Colon (tissue), 2 donors: ENCODE measurements around the gene CLDN11.

Source experiments
- FAIRE-seq: peaks from 2 replicates; lab custom pipeline; 2012; peaks lifted over from hg19 to GRCh38; lab: Jason Lieb, UNC
- donor health status: control.
- donor health status: control.

CLDN11 gene

DNA sequence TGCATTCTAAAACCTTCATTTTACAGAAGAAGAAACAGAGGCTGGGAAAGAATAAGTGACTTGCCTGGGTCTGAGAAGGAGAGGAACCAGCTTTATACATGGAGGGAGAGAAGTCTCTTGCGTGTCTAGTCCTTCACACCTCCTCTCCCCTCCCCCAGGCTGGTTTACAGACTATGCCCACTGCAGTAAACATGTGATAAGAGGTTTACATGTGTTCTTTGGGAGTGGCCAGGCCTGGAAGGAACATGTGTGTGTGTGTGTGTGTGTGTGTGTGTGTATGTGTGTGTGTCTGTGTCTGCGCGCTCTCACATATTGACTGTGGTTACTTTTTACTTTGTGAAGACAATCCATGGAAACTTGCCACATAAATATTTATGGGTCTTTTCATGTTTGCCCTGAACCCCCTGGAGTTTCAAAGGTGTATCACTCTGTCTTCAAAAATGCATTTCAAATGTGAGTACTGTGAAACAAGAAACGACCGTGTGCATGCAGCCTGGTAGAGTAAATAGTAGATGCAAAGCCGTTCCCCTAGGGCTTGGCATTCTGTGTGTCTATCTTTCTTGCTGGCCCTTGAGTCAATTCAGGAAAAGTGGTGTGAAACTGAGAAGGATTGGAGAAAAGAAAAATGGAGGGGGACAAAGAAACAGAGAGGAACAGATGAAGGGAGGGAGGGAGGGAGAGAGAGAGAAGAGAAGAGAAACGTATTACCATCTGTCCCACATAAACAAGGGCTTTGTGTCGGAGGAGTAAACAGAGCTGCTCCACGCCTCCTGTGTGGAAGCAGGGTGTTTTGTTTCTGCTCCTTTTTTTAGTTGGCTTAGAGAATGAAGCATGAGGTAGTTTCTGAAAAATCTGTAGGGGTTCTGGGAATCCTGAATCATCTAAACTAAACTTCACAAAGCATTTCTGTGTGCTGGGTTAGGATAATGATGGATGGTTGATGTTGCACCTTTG, 51.7 kb downstream of the CLDN11 start:
- FAIRE-seq = no peak

DNA sequence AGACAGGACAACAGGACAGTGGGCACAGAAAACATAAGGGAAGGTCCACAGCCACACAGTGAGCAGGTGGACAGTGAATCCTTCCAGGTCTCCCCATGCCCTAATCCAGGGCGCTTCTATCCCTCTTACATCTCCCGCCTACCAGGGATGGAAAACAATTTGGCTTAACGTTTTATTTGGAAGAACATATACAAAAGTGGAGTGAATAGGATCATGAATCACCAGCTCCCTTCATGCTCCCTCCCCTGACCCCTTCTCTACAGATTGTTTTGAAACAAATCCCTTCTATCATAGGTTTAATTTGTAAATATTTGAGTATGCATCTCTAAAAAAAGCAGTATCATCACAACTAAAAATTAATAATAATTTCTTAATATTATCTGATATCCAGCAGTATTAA, 52.5 kb downstream of the CLDN11 start:
- no peak for FAIRE-seq

DNA sequence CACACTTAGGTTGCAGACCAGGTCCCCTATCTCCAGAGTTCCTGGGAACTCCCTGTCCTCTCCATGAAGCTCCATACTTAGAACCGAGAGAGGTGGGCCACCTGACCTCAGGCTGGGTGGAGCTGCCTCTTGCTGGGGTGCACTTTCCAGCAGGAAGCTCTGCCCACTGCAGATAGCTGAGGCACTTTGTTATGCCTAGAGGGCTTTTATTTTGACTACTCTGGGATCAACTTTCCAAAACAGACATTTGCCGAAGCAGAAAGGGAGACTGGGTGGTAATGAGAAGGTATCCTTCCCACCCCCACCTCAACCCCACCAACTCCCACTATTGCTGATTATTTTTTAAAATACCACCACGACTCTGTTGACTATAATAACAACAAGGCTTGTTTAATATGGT, 54.7 kb downstream of the CLDN11 start:
- no peak for FAIRE-seq

GRCh38 chr3:170475092-170475685, 56.5 kb downstream of the CLDN11 start:
- FAIRE-seq = no peak

DNA sequence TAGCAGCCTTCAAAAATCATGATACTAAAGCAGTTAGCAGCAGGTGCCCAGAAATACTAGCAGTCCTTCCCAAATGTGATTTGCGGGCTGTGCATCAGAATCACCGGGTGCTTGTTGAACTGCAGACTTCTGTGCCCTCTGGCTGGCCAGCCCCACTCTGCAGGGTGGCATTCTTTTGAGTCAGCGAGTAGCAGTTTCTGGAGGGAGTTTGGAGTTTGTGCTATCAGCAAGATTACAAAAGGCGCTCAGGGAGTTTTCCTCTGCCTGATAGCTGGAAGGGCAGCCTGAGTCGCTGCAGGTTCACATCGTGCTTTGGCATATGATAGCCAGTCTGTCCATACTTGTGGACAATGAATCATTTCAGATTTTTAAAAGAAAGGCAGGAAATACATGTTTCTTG, 57.6 kb downstream of the CLDN11 start:
- no peak for FAIRE-seq

GRCh38 chr3:170477395-170477794, 58.7 kb downstream of the CLDN11 start:
- FAIRE-seq = no peak

- no peak for FAIRE-seq
These were observed 61.4 kb downstream of the CLDN11 start for GRCh38 chr3:170480111-170480510.

GRCh38 chr3:170482199-170482598, 63.5 kb downstream of the CLDN11 start:
- FAIRE-seq = no peak

- no peak for FAIRE-seq
These were observed 65.0 kb downstream of the CLDN11 start for GRCh38 chr3:170483485-170484262.
